ENCODE data around the gene SLC13A2. TPM values are rescaled to one million over a fixed set of nuclear protein-coding genes. Genes with fewer than 3 reads are reported as not detected.

Gene SLC13A2
- total and polyA plus RNA-seq, 2 experiments from 2014 or later = not detected

- no peak overlapping the region for H3K4me2 ChIP-seq
- H3K9me3 Mint-ChIP-seq = no peaks in the 10 kb centered on the region; the same call in 2 of the 3 replicates
- no peaks in the 10 kb centered on the region; the same call in 2 of the 3 replicates for H3K36me3 Mint-ChIP-seq (ENCODE audit: low read depth)
- H3K27ac Mint-ChIP-seq = no peak overlapping the region
- H3K4me3 Mint-ChIP-seq = no peak overlapping the region
- H3K9me2 ChIP-seq (ENCODE audit: insufficient read depth) = no peaks in the 10 kb centered on the region
- TF ChIP-seq NANOG (IDR thresholded peaks at IDR 0.05; ENCODE audit: borderline replicate concordance) = no peak
- no peak for TF ChIP-seq POLR2AphosphoS5 (IDR thresholded peaks at IDR 0.05; ENCODE audit: low read depth)
- TF ChIP-seq CREB1 (CRISPR knock-in tag; IDR thresholded peaks at IDR 0.05; ENCODE audit: low read depth) = no peak
- TF ChIP-seq STAT1 (IDR thresholded peaks at IDR 0.05; ENCODE audit: unreplicated experiment) = no peak
- TF ChIP-seq, protein P1, sequence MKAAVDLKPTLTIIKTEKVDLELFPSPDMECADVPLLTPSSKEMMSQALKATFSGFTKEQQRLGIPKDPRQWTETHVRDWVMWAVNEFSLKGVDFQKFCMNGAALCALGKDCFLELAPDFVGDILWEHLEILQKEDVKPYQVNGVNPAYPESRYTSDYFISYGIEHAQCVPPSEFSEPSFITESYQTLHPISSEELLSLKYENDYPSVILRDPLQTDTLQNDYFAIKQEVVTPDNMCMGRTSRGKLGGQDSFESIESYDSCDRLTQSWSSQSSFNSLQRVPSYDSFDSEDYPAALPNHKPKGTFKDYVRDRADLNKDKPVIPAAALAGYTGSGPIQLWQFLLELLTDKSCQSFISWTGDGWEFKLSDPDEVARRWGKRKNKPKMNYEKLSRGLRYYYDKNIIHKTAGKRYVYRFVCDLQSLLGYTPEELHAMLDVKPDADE (IDR thresholded peaks at IDR 0.05) = no peak
- TF ChIP-seq, protein P2, sequence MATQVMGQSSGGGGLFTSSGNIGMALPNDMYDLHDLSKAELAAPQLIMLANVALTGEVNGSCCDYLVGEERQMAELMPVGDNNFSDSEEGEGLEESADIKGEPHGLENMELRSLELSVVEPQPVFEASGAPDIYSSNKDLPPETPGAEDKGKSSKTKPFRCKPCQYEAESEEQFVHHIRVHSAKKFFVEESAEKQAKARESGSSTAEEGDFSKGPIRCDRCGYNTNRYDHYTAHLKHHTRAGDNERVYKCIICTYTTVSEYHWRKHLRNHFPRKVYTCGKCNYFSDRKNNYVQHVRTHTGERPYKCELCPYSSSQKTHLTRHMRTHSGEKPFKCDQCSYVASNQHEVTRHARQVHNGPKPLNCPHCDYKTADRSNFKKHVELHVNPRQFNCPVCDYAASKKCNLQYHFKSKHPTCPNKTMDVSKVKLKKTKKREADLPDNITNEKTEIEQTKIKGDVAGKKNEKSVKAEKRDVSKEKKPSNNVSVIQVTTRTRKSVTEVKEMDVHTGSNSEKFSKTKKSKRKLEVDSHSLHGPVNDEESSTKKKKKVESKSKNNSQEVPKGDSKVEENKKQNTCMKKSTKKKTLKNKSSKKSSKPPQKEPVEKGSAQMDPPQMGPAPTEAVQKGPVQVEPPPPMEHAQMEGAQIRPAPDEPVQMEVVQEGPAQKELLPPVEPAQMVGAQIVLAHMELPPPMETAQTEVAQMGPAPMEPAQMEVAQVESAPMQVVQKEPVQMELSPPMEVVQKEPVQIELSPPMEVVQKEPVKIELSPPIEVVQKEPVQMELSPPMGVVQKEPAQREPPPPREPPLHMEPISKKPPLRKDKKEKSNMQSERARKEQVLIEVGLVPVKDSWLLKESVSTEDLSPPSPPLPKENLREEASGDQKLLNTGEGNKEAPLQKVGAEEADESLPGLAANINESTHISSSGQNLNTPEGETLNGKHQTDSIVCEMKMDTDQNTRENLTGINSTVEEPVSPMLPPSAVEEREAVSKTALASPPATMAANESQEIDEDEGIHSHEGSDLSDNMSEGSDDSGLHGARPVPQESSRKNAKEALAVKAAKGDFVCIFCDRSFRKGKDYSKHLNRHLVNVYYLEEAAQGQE (IDR thresholded peaks at IDR 0.05; ENCODE audit: unreplicated experiment) = no peak
- TF ChIP-seq, protein P3, sequence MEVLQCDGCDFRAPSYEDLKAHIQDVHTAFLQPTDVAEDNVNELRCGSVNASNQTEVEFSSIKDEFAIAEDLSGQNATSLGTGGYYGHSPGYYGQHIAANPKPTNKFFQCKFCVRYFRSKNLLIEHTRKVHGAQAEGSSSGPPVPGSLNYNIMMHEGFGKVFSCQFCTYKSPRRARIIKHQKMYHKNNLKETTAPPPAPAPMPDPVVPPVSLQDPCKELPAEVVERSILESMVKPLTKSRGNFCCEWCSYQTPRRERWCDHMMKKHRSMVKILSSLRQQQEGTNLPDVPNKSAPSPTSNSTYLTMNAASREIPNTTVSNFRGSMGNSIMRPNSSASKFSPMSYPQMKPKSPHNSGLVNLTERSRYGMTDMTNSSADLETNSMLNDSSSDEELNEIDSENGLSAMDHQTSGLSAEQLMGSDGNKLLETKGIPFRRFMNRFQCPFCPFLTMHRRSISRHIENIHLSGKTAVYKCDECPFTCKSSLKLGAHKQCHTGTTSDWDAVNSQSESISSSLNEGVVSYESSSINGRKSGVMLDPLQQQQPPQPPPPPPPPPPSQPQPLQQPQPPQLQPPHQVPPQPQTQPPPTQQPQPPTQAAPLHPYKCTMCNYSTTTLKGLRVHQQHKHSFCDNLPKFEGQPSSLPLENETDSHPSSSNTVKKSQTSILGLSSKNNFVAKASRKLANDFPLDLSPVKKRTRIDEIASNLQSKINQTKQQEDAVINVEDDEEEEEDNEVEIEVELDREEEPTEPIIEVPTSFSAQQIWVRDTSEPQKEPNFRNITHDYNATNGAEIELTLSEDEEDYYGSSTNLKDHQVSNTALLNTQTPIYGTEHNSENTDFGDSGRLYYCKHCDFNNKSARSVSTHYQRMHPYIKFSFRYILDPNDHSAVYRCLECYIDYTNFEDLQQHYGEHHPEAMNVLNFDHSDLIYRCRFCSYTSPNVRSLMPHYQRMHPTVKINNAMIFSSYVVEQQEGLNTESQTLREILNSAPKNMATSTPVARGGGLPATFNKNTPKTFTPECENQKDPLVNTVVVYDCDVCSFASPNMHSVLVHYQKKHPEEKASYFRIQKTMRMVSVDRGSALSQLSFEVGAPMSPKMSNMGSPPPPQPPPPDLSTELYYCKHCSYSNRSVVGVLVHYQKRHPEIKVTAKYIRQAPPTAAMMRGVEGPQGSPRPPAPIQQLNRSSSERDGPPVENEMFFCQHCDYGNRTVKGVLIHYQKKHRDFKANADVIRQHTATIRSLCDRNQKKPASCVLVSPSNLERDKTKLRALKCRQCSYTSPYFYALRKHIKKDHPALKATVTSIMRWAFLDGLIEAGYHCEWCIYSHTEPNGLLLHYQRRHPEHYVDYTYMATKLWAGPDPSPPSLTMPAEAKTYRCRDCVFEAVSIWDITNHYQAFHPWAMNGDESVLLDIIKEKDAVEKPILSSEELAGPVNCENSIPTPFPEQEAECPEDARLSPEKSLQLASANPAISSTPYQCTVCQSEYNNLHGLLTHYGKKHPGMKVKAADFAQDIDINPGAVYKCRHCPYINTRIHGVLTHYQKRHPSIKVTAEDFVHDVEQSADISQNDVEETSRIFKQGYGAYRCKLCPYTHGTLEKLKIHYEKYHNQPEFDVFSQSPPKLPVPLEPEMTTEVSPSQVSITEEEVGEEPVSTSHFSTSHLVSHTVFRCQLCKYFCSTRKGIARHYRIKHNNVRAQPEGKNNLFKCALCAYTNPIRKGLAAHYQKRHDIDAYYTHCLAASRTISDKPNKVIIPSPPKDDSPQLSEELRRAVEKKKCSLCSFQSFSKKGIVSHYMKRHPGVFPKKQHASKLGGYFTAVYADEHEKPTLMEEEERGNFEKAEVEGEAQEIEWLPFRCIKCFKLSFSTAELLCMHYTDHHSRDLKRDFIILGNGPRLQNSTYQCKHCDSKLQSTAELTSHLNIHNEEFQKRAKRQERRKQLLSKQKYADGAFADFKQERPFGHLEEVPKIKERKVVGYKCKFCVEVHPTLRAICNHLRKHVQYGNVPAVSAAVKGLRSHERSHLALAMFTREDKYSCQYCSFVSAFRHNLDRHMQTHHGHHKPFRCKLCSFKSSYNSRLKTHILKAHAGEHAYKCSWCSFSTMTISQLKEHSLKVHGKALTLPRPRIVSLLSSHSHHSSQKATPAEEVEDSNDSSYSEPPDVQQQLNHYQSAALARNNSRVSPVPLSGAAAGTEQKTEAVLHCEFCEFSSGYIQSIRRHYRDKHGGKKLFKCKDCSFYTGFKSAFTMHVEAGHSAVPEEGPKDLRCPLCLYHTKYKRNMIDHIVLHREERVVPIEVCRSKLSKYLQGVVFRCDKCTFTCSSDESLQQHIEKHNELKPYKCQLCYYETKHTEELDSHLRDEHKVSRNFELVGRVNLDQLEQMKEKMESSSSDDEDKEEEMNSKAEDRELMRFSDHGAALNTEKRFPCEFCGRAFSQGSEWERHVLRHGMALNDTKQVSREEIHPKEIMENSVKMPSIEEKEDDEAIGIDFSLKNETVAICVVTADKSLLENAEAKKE (CRISPR knock-in tag; IDR thresholded peaks at IDR 0.05) = no peak
- TF ChIP-seq, protein P4, sequence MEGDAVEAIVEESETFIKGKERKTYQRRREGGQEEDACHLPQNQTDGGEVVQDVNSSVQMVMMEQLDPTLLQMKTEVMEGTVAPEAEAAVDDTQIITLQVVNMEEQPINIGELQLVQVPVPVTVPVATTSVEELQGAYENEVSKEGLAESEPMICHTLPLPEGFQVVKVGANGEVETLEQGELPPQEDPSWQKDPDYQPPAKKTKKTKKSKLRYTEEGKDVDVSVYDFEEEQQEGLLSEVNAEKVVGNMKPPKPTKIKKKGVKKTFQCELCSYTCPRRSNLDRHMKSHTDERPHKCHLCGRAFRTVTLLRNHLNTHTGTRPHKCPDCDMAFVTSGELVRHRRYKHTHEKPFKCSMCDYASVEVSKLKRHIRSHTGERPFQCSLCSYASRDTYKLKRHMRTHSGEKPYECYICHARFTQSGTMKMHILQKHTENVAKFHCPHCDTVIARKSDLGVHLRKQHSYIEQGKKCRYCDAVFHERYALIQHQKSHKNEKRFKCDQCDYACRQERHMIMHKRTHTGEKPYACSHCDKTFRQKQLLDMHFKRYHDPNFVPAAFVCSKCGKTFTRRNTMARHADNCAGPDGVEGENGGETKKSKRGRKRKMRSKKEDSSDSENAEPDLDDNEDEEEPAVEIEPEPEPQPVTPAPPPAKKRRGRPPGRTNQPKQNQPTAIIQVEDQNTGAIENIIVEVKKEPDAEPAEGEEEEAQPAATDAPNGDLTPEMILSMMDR (conservative IDR thresholded peaks at IDR 0.05; ENCODE audit: low read depth in 2 of 2) = no peak
- TF ChIP-seq JUNB (IDR thresholded peaks at IDR 0.05; ENCODE audit: unreplicated experiment) = no peak
- no peak for TF ChIP-seq ZNF331 (CRISPR knock-in tag; IDR thresholded peaks at IDR 0.05; ENCODE audit: low read depth)
- no peak for TF ChIP-seq ZNF114 (CRISPR knock-in tag; IDR thresholded peaks at IDR 0.05)
- no peak for TF ChIP-seq EZH2phosphoT487 (IDR thresholded peaks at IDR 0.05; ENCODE audit: unreplicated experiment)
- TF ChIP-seq EZH2 (IDR thresholded peaks at IDR 0.05; ENCODE audit: low read depth, unreplicated experiment) = no peak
- H3F3A ChIP-seq (replicated peaks; ENCODE audit: low read depth) = no peaks in the 10 kb centered on the region
- H3K79me2 ChIP-seq (replicated peaks; ENCODE audit: insufficient read depth) = no peaks in the 10 kb centered on the region
- H2AFZ ChIP-seq = no peak overlapping the region
- ATAC-seq (no peak), DNase-seq (ENCODE audit: low spot score) (no peak)
- no peak overlapping the region for H3K27ac ChIP-seq (ENCODE audit: low read depth)
- peaks cover 3% of the 10 kb centered on the region; the same call in 2 of the 3 replicates for H3K4me1 Mint-ChIP-seq
- peaks cover 24% of the 10 kb centered on the region for H3K27me3 Mint-ChIP-seq (ENCODE audit: insufficient read depth, low read depth, poor library complexity)
- no peaks in the 10 kb centered on the region for H3K4me1 ChIP-seq (ENCODE audit: insufficient read depth)
- no peaks in the 10 kb centered on the region for H3K27me3 ChIP-seq (ENCODE audit: insufficient read depth)
- H3K4me3 ChIP-seq = no peak overlapping the region
- no peaks in the 10 kb centered on the region for H3K36me3 ChIP-seq (ENCODE audit: insufficient read depth)
- no peaks in the 10 kb centered on the region for H4K20me1 ChIP-seq (replicated peaks; ENCODE audit: insufficient read depth)
Observed at GRCh38 chr17:28524476-28525424, 51.3 kb downstream of the SLC13A2 start.

All from GM23338 (cell line).